K562 (cell line): ENCODE measurements around the gene FCGR3A. TPM values are rescaled to one million over a fixed set of nuclear protein-coding genes. Genes with fewer than 3 reads are reported as not detected.
"Not testable (repeated sequence)": the region's sequence is repeated elsewhere in the genome, so short reads cannot be mapped to it uniquely, and the experiment has no call there.

Experiments
- ATAC-seq: fragments of 200-7000 bp; cut with Tn5 transposase; 3 replicates; pipeline ENCODE4 v1.9.1; 2020; ENCODE audit warnings: moderate library complexity
- BruUV-seq: library from RNA; stranded (reverse); fragments of 400-500 nt; replicated peaks from 2 replicates; lab custom pipeline; 2021; lab: Mats Ljungman, UMichigan
- CTCF ChIA-PET: fragments of 300-600 bp; formaldehyde crosslinking; extraction: SDS; loops from one replicate; lab custom pipeline; 2021; ENCODE audit warnings: low intra/inter-chr PET ratio; lab: Yijun Ruan, JAX
- POLR2A ChIA-PET: fragments of 300-600, 350-650 bp; sonication (Branson Sonifier 250); formaldehyde crosslinking; extraction: SDS; loops from one replicate; lab custom pipeline; 2021; ENCODE audit warnings: antibody characterized with exemption, inconsistent platforms; lab: Yijun Ruan, JAX
- DNase-seq, 4 experiments: peaks; one replicate each; pipeline versions ENCODE4 v3.0.0 to v3.0.0-alpha.2; 2011 to 2018; ENCODE audit warnings: low spot score in 3 of 4, mixed read lengths in 3 of 4; ENCODE audit errors: extremely low read depth in 1 of 4
- FAIRE-seq: peaks from 2 replicates; lab custom pipeline; 2011; peaks lifted over from hg19 to GRCh38; lab: Jason Lieb, UNC
- H2AFZ ChIP-seq: 2 replicates; pipeline ENCODE4 v1.6.0; 2011; ENCODE audit warnings: low read depth, low read length, control low read depth, inconsistent platforms
- H3K27ac ChIP-seq: fragments of 200-600 bp; 3 replicates; pipeline ENCODE4 v1.8.0; 2011; ENCODE audit warnings: low read depth, mild to moderate bottlenecking, control low read depth, inconsistent platforms, low read length, moderate library complexity, mixed read lengths; ENCODE audit errors: extremely low read depth
- H3K27me3 ChIP-seq, 2 experiments: fragments of 300-600 bp in 1 of 2; 2 replicates in 1 of 2; 3 replicates in 1 of 2; pipeline versions ENCODE4 v1.6.0 to v1.8.0; 2011; ENCODE audit warnings: inconsistent platforms in 2 of 2, low read length in 2 of 2, mild to moderate bottlenecking in 1 of 2, mixed read lengths in 1 of 2, moderate library complexity in 1 of 2; ENCODE audit not compliant: control insufficient read depth in 2 of 2, insufficient read depth in 2 of 2
- H3K36me3 ChIP-seq: fragments of 300-600 bp; 3 replicates; pipeline ENCODE4 v1.8.0; 2011; ENCODE audit warnings: mild to moderate bottlenecking, low read length, inconsistent platforms; ENCODE audit not compliant: control insufficient read depth, insufficient read depth
- H3K4me1 ChIP-seq, 2 experiments: fragments of 200-600 bp in 1 of 2; replicated peaks in 1 of 2; 2 replicates in 1 of 2; 3 replicates in 1 of 2; pipeline versions ENCODE4 v1.5.1 to v1.8.0; 2011; ENCODE audit warnings: inconsistent platforms in 2 of 2, low read length in 2 of 2, mild to moderate bottlenecking in 1 of 2, mixed read lengths in 1 of 2, moderate library complexity in 1 of 2; ENCODE audit not compliant: control insufficient read depth in 2 of 2, insufficient read depth in 2 of 2
- H3K4me2 ChIP-seq: 2 replicates; pipeline ENCODE4 v1.6.1; 2011; ENCODE audit warnings: low read length, control low read depth, inconsistent platforms, mixed read lengths; ENCODE audit not compliant: insufficient read depth
- H3K4me3 ChIP-seq: fragments of 200-600 bp; sonication (generic), shearing (Covaris generic); 2 replicates; pipeline ENCODE4 v1.5.1; 2016; ENCODE audit warnings: control low read depth, inconsistent platforms
- H3K79me2 ChIP-seq: fragments of 200-600 bp; 3 replicates; pipeline ENCODE4 v1.8.0; 2011; ENCODE audit warnings: low read length, inconsistent platforms; ENCODE audit not compliant: control insufficient read depth, insufficient read depth
- H3K9ac ChIP-seq, 2 experiments: 2 replicates each; pipeline versions ENCODE4 v1.6.0 to v1.6.1; 2011; ENCODE audit warnings: low read depth in 2 of 2, low read length in 2 of 2, control low read depth in 1 of 2, inconsistent platforms in 1 of 2, mild to moderate bottlenecking in 1 of 2, mixed read lengths in 1 of 2; ENCODE audit not compliant: insufficient read depth in 1 of 2
- H3K9me1 ChIP-seq: one replicate; pipeline ENCODE4 v1.6.0; 2011; ENCODE audit warnings: inconsistent platforms, mild to moderate bottlenecking, low read length, moderate library complexity; ENCODE audit not compliant: control insufficient read depth, insufficient read depth
- H3K9me3 ChIP-seq: replicated peaks from 2 replicates; pipeline ENCODE4 v1.5.1; 2011; ENCODE audit warnings: low read depth, low read length, inconsistent platforms; ENCODE audit not compliant: control insufficient read depth, insufficient read depth
- H4K20me1 ChIP-seq: replicated peaks from 2 replicates; pipeline ENCODE4 v1.6.1; 2011; ENCODE audit warnings: low read length, inconsistent platforms, mixed read lengths; ENCODE audit not compliant: control insufficient read depth, insufficient read depth
- FOXA3 ChIP-seq, 2 experiments: fragments of 450-650 bp in 1 of 2; sonication (generic) in 1 of 2; formaldehyde crosslinking; IDR thresholded peaks in 1 of 2; conservative IDR thresholded peaks in 1 of 2; 2 replicates each; pipeline versions ENCODE4 v1.4.0 to v1.8.0; 2020 to 2022; ENCODE audit warnings: mild to moderate bottlenecking in 2 of 2, missing genetic modification reagents in 1 of 2
- WGBS: fragments of 100-300 bp; shearing (Covaris generic); methylation state at CpG from one replicate; pipeline ENCODE4 v1.1.6; 2016; ENCODE audit warnings: low coverage, mixed read lengths; ENCODE audit not compliant: insufficient coverage; ENCODE audit errors: missing lambda C conversion rate; 5-methylcytosine and 5-hydroxymethylcytosine counted together
- in situ Hi-C: fragments of 300-500 bp; cut with MboI; formaldehyde crosslinking; loops from 4 replicates; pipeline ENCODE4 v1.15.0; 2018; ENCODE audit warnings: inconsistent platforms, mixed read lengths
- intact Hi-C: fragments of 100-400 bp; cut with micrococcal nuclease; formaldehyde crosslinking; loops from 2 replicates; pipeline ENCODE4 v1.14.2; 2022
- polyA plus RNA-seq, 8 experiments: library from polyadenylated mRNA; depleted of rRNA in 4 of 8; stranded (reverse) in 5 of 8; unstranded in 3 of 8; fragments of >200 nt; fragmentation: Nextera tagmentation in 2 of 8; fragmentation: Illumina TruSeq in 1 of 8; extraction: Ambion mirVana in 2 of 8; extraction: Trizol in 1 of 8; gene quantifications; 2 replicates each; pipeline versions ENCODE4 v1.2.1 to v1.2.3, GENCODE V29; 2011 to 2014; ENCODE audit warnings: inconsistent platforms in 1 of 8, missing spikeins in 1 of 8
- total RNA-seq, 7 experiments: library from RNA; depleted of rRNA in 6 of 7; stranded (reverse); fragments of >200 nt in 6 of 7; fragmentation: Illumina TruSeq in 2 of 7; extraction: Trizol in 2 of 7; gene quantifications; 2 replicates each; pipeline versions ENCODE4 v1.2.1 to v1.2.3, GENCODE V29; 2011 to 2021; ENCODE audit warnings: low replicate concordance in 1 of 7

FCGR3A gene
- total and polyA plus RNA-seq, 9 of the 15 experiments (the other 6 are each of a cell fraction or from before 2014, with no cell fraction given) = 0.04 to 0.29 (median 0.14) TPM; not detected in 3

DNA sequence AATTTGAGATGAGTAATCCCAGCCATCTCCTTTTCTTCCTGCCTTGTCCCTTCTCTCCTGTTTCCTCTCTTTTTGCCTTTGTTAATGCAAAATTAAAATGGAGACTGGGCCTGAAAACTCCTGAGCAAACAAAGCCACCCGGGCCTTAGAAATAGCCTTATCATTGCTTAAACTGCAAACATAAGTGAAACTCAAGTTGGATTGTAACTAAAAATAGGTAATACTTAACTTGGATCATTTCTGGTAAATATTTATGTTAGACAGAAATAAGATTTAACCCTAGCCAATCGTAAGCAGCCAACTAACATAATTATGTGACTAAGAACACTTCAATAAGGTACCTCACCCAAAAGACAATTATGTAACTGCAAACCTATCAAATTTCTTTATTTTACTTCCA, 46.0 kb upstream of the FCGR3A start:
- in situ Hi-C loops = not testable (repeated sequence)

DNA sequence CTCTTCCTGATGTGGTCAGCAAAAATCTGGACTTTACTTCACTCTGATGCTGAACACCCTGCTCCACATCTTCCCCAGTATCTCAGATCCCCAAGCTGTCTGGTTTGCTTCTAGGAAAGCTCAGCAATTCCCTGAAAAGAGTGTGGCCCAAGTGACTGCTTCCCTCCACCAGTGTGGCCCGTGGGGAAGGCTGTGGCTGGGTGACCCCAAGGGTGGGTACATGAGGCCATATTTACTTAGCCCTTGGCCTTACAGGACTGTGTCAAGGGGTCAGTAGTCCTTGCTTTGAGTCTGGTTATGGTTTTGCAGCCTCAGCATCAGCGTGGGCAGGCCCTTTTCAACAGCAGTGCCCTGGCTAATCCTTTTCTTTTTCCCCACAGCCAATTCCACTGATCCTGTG, 45.6 kb upstream of the FCGR3A start:
- H3K27me3 ChIP-seq, POLR2A ChIA-PET, H3K79me2 ChIP-seq, H3K9me3 ChIP-seq, CTCF ChIA-PET, FAIRE-seq, H3K4me3 ChIP-seq, H3K4me1 ChIP-seq, H3K27ac ChIP-seq, intact Hi-C loops, H4K20me1 ChIP-seq, in situ Hi-C loops, H3K9ac ChIP-seq, H3K36me3 ChIP-seq, H3K4me2 ChIP-seq, H3K9me1 ChIP-seq, BruUV-seq: not testable (repeated sequence)
- DNase-seq (peak in 1 of 4 experiments; percentile 15), ATAC-seq (peak; percentile 52)
- WGBS = 9% methylated on average over 1 of the region's 2 CpGs
- peak in 1 of 2 experiments; percentile 53; a peak in 1 of 4 replicates for TF ChIP-seq FOXA3 (CRISPR knock-in tag; conservative IDR thresholded peaks at IDR 0.05 in 1 of 2, IDR thresholded peaks at IDR 0.05 in 1 of 2)
- peak overlapping the region; percentile 68 for H2AFZ ChIP-seq

More for the DNA sequence above, 46.0 kb upstream of the FCGR3A start:
- BruUV-seq, H3K9ac ChIP-seq, POLR2A ChIA-PET, H3K36me3 ChIP-seq, H3K4me1 ChIP-seq, CTCF ChIA-PET, H3K4me3 ChIP-seq, FAIRE-seq, ATAC-seq, H4K20me1 ChIP-seq, H3K9me1 ChIP-seq, intact Hi-C loops, H3K79me2 ChIP-seq, H3K4me2 ChIP-seq, H3K9me3 ChIP-seq, H3K27ac ChIP-seq, H3K27me3 ChIP-seq: not testable (repeated sequence)
- peak overlapping the region; percentile 68 for H2AFZ ChIP-seq
- WGBS = 33% methylated on average over 2 of the region's 2 CpGs
- DNase-seq = peak in 1 of 4 experiments; percentile 1

DNA sequence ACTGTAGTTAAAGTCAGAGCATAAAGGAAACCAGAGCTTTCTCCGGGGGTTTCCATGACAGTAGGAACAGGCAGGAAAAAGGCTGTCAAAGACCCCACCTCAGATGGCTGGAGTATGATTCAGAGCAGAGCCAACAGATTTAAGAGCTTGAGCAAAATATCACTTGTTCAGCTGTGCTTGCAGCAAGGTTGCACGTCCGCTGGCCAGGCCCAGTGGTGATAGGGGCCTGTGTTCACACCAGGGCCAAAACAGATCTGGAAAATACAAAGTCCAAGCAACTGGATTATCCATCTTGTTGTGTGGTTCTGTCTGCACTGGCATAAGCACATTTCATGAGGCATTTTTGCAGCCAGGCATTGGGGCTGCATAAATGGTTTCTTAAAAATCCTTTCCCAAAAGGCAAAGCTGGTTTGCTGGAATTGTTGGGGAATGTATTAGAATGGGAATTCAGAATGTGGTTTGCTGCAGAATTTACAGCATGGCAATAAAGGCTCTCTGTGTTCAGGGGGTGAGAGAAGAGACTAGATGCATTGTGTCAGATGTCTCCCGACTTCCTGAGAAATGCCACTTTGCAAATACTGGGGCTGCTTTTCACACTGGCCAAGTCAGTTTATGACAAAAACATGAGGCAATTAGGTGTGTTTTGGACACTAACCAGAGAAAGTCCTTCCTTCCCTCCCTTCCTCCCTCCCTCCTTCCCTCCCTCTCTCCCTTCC, 44.8 kb upstream of the FCGR3A start:
- in situ Hi-C loops = loop anchor here (5.0 kb wide), 1 partner anchor 78 kb away; no protein-coding TSS in a partner anchor
- intact Hi-C loops, H3K27ac ChIP-seq, H3K4me2 ChIP-seq, H3K36me3 ChIP-seq, DNase-seq, H3K4me3 ChIP-seq, H3K9ac ChIP-seq, H3K4me1 ChIP-seq, BruUV-seq, H3K9me1 ChIP-seq, H4K20me1 ChIP-seq, FAIRE-seq, H3K79me2 ChIP-seq, H3K9me3 ChIP-seq, H3K27me3 ChIP-seq, H2AFZ ChIP-seq: not testable (repeated sequence)
- ChIA-PET POLR2A (interaction anchor here (0.6 kb wide), 1 partner anchor 197 kb away, joined by 3 read pairs; no protein-coding TSS in a partner anchor), CTCF (interaction anchor here (0.7 kb wide), 1 partner anchor 146 kb away, joined by 3 read pairs; no protein-coding TSS in a partner anchor)
- WGBS = 45% methylated on average over 2 of the region's 4 CpGs
- ATAC-seq = peak; percentile 5; the same call in 1 of the 3 replicates
